Stomach (tissue), 4 donors: ENCODE measurements around the gene TTC7B.

Source experiments
- POLR2A ChIP-seq, 4 donors: fragments of 450-650 bp; IDR thresholded peaks; one replicate each; pipeline ENCODE4 v1.6.1; 2016; ENCODE audit warnings: antibody characterized with exemption in 4 of 4, control low read depth in 2 of 4, mild to moderate bottlenecking in 1 of 4, moderate library complexity in 1 of 4
- POLR2AphosphoS5 ChIP-seq, 3 donors: sonication (generic); formaldehyde crosslinking; IDR thresholded peaks; one replicate each; pipeline ENCODE4 v1.6.1; 2016; ENCODE audit warnings: antibody characterized with exemption in 3 of 3
- TF ChIP-seq, protein P1 (sequence below), 7 experiments: fragments of 450-650 bp in 4 of 7; fragments of 200-600 bp in 3 of 7; sonication (generic) in 3 of 7; IDR thresholded peaks; one replicate each; pipeline ENCODE4 v1.5.1; 2016 to 2019; ENCODE audit warnings: antibody characterized with exemption in 7 of 7, control low read depth in 2 of 7, mild to moderate bottlenecking in 1 of 7

DNA sequence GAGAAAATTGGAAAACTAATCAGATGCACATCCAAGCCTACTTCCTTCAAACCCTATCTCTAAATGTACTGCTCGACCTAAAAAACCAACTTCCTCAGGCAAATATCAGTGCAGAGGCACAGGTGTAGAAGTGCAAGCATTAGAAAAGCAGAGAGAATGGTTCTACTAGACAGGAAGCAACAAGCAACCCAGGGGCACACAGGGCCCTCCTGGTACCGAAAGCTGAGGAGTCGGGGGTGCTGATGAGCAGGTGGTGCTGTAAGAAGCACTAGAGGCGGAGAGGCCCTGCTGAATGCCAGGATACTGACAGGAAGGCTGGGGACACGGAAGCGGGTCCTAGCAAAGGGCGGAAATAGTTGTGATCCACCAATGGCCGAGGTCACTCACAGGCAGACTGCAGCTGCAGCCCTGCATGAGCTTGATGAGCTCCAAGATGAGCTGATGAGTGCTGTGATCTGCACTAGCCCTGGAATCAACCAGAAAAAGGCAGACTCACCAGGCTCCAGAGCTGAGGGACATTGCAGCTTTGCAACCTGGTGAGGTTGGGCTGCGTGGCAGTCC is 85.9 kb downstream of the TTC7B start:
- TF ChIP-seq, protein P1, sequence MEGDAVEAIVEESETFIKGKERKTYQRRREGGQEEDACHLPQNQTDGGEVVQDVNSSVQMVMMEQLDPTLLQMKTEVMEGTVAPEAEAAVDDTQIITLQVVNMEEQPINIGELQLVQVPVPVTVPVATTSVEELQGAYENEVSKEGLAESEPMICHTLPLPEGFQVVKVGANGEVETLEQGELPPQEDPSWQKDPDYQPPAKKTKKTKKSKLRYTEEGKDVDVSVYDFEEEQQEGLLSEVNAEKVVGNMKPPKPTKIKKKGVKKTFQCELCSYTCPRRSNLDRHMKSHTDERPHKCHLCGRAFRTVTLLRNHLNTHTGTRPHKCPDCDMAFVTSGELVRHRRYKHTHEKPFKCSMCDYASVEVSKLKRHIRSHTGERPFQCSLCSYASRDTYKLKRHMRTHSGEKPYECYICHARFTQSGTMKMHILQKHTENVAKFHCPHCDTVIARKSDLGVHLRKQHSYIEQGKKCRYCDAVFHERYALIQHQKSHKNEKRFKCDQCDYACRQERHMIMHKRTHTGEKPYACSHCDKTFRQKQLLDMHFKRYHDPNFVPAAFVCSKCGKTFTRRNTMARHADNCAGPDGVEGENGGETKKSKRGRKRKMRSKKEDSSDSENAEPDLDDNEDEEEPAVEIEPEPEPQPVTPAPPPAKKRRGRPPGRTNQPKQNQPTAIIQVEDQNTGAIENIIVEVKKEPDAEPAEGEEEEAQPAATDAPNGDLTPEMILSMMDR (IDR thresholded peaks at IDR 0.05): no peak
- TF ChIP-seq POLR2A (IDR thresholded peaks at IDR 0.05): no peak
- TF ChIP-seq POLR2AphosphoS5 (IDR thresholded peaks at IDR 0.05): no peak
